HepG2 (cell line): ENCODE data around the gene MEAF6. TPM values are rescaled to one million over a fixed set of nuclear protein-coding genes. Genes with fewer than 3 reads are reported as not detected.
A peak's percentile ranks its signal among the peaks of the same experiment; 100 is the strongest.

Source experiments
- FOXP4 ChIP-seq: sonication (generic); formaldehyde crosslinking; IDR thresholded peaks from 2 replicates; pipeline ENCODE4 v1.4.0; 2020; ENCODE audit warnings: missing genetic modification reagents
- HNRNPK ChIP-seq: fragments of 200-400 bp; formaldehyde crosslinking; IDR thresholded peaks from 2 replicates; pipeline ENCODE4 v1.6.1; 2018; ENCODE audit warnings: low read length, low read depth, moderate library complexity, mild to moderate bottlenecking; ENCODE audit not compliant: poor library complexity, severe bottlenecking
- MATR3 ChIP-seq: sonication (generic); formaldehyde crosslinking; IDR thresholded peaks from 2 replicates; pipeline ENCODE4 v1.4.0; 2020; ENCODE audit warnings: missing genetic modification reagents
- NFRKB ChIP-seq: fragments of 450-650 bp; IDR thresholded peaks from 2 replicates; pipeline ENCODE4 v1.6.1; 2017
- PAWR ChIP-seq: sonication (generic); formaldehyde crosslinking; IDR thresholded peaks from 2 replicates; pipeline ENCODE4 v1.4.0; 2020; ENCODE audit warnings: missing genetic modification reagents, mild to moderate bottlenecking, borderline replicate concordance
- PCBP2 ChIP-seq: fragments of 200-400 bp; formaldehyde crosslinking; optimal IDR thresholded peaks from 2 replicates; pipeline ENCODE3; 2018; ENCODE audit warnings: low read length, low read depth; ENCODE audit not compliant: poor library complexity, severe bottlenecking
- PHF20 ChIP-seq: sonication (generic); formaldehyde crosslinking; IDR thresholded peaks from 2 replicates; pipeline ENCODE4 v1.5.0; 2020; ENCODE audit warnings: mild to moderate bottlenecking, missing genetic modification reagents
- RBM39 ChIP-seq: fragments of 200-400 bp; formaldehyde crosslinking; IDR thresholded peaks from one replicate; pipeline ENCODE4 v1.6.1; 2018; ENCODE audit warnings: antibody characterized with exemption, mild to moderate bottlenecking, low read depth, low read length; ENCODE audit not compliant: poor library complexity, severe bottlenecking
- RELA ChIP-seq: sonication (generic); formaldehyde crosslinking; IDR thresholded peaks from 2 replicates; pipeline ENCODE4 v1.4.0; 2020; ENCODE audit warnings: missing genetic modification reagents
- SMC3 ChIP-seq: IDR thresholded peaks from 2 replicates; pipeline ENCODE4 v1.6.1; 2011; ENCODE audit warnings: low read length, improper control_type of control experiment
- TFDP2 ChIP-seq: sonication (generic); formaldehyde crosslinking; IDR thresholded peaks from 2 replicates; pipeline ENCODE4 v1.4.0; 2020; ENCODE audit warnings: missing genetic modification reagents
- XRCC5 ChIP-seq: fragments of 200-400 bp; formaldehyde crosslinking; optimal IDR thresholded peaks from 2 replicates; pipeline ENCODE3; 2017; ENCODE audit warnings: mild to moderate bottlenecking, low read length
- ZBTB20 ChIP-seq: sonication (generic); formaldehyde crosslinking; IDR thresholded peaks from 2 replicates; pipeline ENCODE4 v1.8.1; 2023; ENCODE audit warnings: missing genetic modification reagents, low read depth, mild to moderate bottlenecking, borderline replicate concordance
- ZBTB3 ChIP-seq: sonication (generic); formaldehyde crosslinking; IDR thresholded peaks from 2 replicates; pipeline ENCODE4 v1.4.0; 2020; ENCODE audit warnings: low read depth, mild to moderate bottlenecking, moderate library complexity, missing genetic modification reagents, borderline replicate concordance
- ZBTB7B ChIP-seq: sonication (generic); formaldehyde crosslinking; IDR thresholded peaks from 2 replicates; pipeline ENCODE4 v1.4.0; 2020; ENCODE audit warnings: missing genetic modification reagents
- ZNF180 ChIP-seq: sonication (generic); formaldehyde crosslinking; IDR thresholded peaks from 2 replicates; pipeline ENCODE4 v1.4.0; 2020; ENCODE audit warnings: low read depth, missing genetic modification reagents, borderline replicate concordance
- ZNF224 ChIP-seq: sonication (generic); formaldehyde crosslinking; IDR thresholded peaks from 2 replicates; pipeline ENCODE4 v1.5.0; 2020; ENCODE audit warnings: mild to moderate bottlenecking, missing genetic modification reagents
- ZNF225 ChIP-seq: sonication (generic); formaldehyde crosslinking; IDR thresholded peaks from 2 replicates; pipeline ENCODE4 v1.4.0; 2020; ENCODE audit warnings: mild to moderate bottlenecking, missing genetic modification reagents
- ZNF232 ChIP-seq: sonication (generic); formaldehyde crosslinking; IDR thresholded peaks from 2 replicates; pipeline ENCODE4 v1.4.0; 2020; ENCODE audit warnings: missing genetic modification reagents, borderline replicate concordance
- ZNF331 ChIP-seq: sonication (generic); formaldehyde crosslinking; IDR thresholded peaks from 2 replicates; pipeline ENCODE4 v1.4.0; 2020; ENCODE audit warnings: missing genetic modification reagents
- ZNF333 ChIP-seq: sonication (generic); formaldehyde crosslinking; IDR thresholded peaks from 2 replicates; pipeline ENCODE4 v1.4.0; 2020; ENCODE audit warnings: mild to moderate bottlenecking, missing genetic modification reagents, borderline replicate concordance
- ZNF382 ChIP-seq: sonication (generic); formaldehyde crosslinking; IDR thresholded peaks from 2 replicates; pipeline ENCODE4 v1.5.0; 2020; ENCODE audit warnings: missing genetic modification reagents, mild to moderate bottlenecking, borderline replicate concordance
- polyA plus RNA-seq, 8 experiments: library from polyadenylated mRNA; depleted of rRNA in 3 of 8; stranded (reverse) in 7 of 8; unstranded in 1 of 8; fragments of >200 nt; fragmentation: Illumina TruSeq in 4 of 8; extraction: Trizol in 4 of 8; gene quantifications; 2 replicates each; pipeline versions ENCODE4 v1.2.1 to v1.2.3, GENCODE V29; 2011 to 2016; ENCODE audit warnings: low read depth in 4 of 8, missing spikeins in 1 of 8, mixed read lengths in 1 of 8; ENCODE audit not compliant: insufficient read depth in 1 of 8
- total RNA-seq, 5 experiments: library from RNA; depleted of rRNA; stranded (reverse); fragments of >200 nt; fragmentation: Illumina TruSeq; extraction: Trizol; gene quantifications; 2 replicates each; pipeline ENCODE4 v1.2.3, GENCODE V29; 2016; ENCODE audit warnings: low read depth in 1 of 5
- TF ChIP-seq, protein P1 (sequence below): sonication (generic); formaldehyde crosslinking; IDR thresholded peaks from 2 replicates; pipeline ENCODE4 v1.8.0; 2022; ENCODE audit warnings: mild to moderate bottlenecking, missing genetic modification reagents
- TF ChIP-seq, protein P2 (sequence below): IDR thresholded peaks from 2 replicates; pipeline ENCODE4 v1.6.1; 2016; ENCODE audit warnings: missing compliant biosample characterization, missing genetic modification reagents, borderline replicate concordance

MEAF6 gene
- total and polyA plus RNA-seq, 2 of the 13 experiments (the other 11 are each of a cell fraction or from before 2014, with no cell fraction given): 29.5 to 45.6 TPM

GRCh38 chr1:37514350-37515184, at the start of gene MEAF6 (continued):
- TF ChIP-seq ZNF333 (CRISPR knock-in tag): 0 out of 2 replicates have a peak, but pooled peaks have one; percentile 87
- TF ChIP-seq ZNF224 (CRISPR knock-in tag): no peak
- 0 out of 2 replicates have a peak, but pooled peaks have one; percentile 43 for TF ChIP-seq ZBTB20 (CRISPR knock-in tag)
- peak; percentile 33 for TF ChIP-seq RBM39
- peak; percentile 88 for TF ChIP-seq ZNF232
- TF ChIP-seq, protein P1, sequence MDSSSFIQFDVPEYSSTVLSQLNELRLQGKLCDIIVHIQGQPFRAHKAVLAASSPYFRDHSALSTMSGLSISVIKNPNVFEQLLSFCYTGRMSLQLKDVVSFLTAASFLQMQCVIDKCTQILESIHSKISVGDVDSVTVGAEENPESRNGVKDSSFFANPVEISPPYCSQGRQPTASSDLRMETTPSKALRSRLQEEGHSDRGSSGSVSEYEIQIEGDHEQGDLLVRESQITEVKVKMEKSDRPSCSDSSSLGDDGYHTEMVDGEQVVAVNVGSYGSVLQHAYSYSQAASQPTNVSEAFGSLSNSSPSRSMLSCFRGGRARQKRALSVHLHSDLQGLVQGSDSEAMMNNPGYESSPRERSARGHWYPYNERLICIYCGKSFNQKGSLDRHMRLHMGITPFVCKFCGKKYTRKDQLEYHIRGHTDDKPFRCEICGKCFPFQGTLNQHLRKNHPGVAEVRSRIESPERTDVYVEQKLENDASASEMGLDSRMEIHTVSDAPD: no peak
- TF ChIP-seq ZBTB7B: 0 out of 2 replicates have a peak, but pooled peaks have one; percentile 21
- TF ChIP-seq, protein P2, sequence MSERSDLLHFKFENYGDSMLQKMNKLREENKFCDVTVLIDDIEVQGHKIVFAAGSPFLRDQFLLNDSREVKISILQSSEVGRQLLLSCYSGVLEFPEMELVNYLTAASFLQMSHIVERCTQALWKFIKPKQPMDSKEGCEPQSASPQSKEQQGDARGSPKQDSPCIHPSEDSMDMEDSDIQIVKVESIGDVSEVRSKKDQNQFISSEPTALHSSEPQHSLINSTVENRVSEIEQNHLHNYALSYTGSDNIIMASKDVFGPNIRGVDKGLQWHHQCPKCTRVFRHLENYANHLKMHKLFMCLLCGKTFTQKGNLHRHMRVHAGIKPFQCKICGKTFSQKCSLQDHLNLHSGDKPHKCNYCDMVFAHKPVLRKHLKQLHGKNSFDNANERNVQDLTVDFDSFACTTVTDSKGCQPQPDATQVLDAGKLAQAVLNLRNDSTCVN (CRISPR knock-in tag): peak; percentile 82
- no peak for TF ChIP-seq NFRKB
- 0 out of 2 replicates have a peak, but pooled peaks have one; percentile 61 for TF ChIP-seq ZNF180 (CRISPR knock-in tag)
- no peak for TF ChIP-seq RELA (CRISPR knock-in tag)
- no peak for TF ChIP-seq ZNF382 (CRISPR knock-in tag)
- peak; percentile 80 for TF ChIP-seq XRCC5
- no peak for TF ChIP-seq SMC3
- TF ChIP-seq FOXP4 (CRISPR knock-in tag): peak; percentile 70
- peak; percentile 58; the same call in 1 of the 2 replicates for TF ChIP-seq PHF20 (CRISPR knock-in tag)
- peak; percentile 73 for TF ChIP-seq TFDP2
- no peak for TF ChIP-seq ZBTB3 (CRISPR knock-in tag)
- no peak for TF ChIP-seq PCBP2
- TF ChIP-seq HNRNPK: peak; percentile 44
- peak; percentile 16; the same call in 1 of the 2 replicates for TF ChIP-seq ZNF331
- no peak for TF ChIP-seq ZNF225
- no peak for TF ChIP-seq MATR3 (CRISPR knock-in tag)
- no peak for TF ChIP-seq PAWR (CRISPR knock-in tag)
